ENCODE measurements around the gene RETSAT.
"Not testable (repeated sequence)": the region's sequence is repeated elsewhere in the genome, so short reads cannot be mapped to it uniquely, and the experiment has no call there.

Gene RETSAT

GRCh38 chr2:85377083-85377482 is 22.8 kb upstream of the RETSAT start:
- no peak for DNase-seq

DNA sequence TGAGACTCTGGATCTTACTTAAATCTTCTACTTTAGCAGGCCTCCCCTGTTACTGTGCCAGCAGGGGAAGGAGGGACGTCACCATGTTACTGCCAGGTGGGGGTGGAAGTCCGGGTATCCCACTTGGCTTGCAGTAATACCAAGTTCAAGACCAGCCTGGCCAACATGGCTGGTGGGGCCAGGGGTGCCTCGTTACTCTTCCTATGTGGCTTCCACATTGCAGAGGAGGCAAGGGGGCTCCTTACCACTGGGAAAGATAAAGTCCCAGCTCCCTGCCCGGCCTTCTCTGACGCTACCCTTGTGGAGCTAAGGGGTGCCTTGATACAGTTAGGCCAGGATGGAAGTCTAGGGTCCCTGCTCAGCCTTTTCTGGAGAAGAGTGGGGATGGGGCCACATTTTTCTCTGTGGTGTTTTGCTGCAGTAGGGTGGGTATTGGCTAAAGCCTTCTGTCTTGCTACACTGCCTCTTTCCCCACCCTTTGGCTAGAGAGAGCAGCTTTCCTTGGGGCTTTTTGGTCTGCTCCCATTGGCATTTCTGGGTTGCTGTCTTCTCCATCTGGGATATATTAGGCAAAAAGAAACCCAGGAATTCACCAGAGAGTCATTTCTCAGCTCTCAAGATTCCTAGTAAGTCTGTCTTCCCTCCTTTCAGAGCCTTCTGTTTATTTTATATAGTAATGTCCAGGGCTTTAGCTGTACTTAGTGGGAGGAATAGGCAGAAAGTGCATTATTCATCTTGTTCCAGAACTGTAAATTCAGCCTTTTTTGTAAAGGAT is 22.1 kb upstream of the RETSAT start:
- DNase-seq: no peak

- DNase-seq: no peak
Observed at GRCh38 chr2:85371045-85371444, 16.7 kb upstream of the RETSAT start.

GRCh38 chr2:85369500-85369899 is 15.2 kb upstream of the RETSAT start:
- no peak for DNase-seq

DNA sequence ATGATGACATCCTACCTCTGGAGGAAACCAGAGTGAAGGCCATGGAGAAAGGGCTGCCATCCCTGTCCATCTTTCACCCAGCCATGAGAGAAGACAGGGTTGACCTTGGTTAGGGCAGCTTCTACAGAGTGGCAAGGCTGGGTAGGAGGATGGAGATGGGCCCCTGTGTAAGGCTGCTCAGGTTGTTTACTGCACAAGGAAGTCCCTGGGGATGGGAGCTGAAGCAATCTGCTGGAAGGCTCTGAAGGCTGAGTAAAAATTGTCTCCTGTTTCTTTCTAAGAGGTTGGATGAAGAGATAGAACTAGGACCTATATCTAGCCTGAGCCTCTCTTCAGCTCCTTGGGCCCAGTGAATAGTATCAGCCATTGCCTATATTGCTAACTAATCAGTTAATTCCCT is 14.6 kb upstream of the RETSAT start:
- DNase-seq: no peak

- DNase-seq: no peak
Observed at GRCh38 chr2:85367180-85367579, 12.9 kb upstream of the RETSAT start.

- DNase-seq: not testable (repeated sequence)
Observed at GRCh38 chr2:85362653-85363387, 8.5 kb upstream of the RETSAT start.

- no peak for DNase-seq
Observed at GRCh38 chr2:85357736-85358135, 3.4 kb upstream of the RETSAT start.

- DNase-seq: no peak
Observed at GRCh38 chr2:85356186-85356585, 1.9 kb upstream of the RETSAT start.

GRCh38 chr2:85355521-85355920 is 1.2 kb upstream of the RETSAT start:
- no peak for DNase-seq

DNA sequence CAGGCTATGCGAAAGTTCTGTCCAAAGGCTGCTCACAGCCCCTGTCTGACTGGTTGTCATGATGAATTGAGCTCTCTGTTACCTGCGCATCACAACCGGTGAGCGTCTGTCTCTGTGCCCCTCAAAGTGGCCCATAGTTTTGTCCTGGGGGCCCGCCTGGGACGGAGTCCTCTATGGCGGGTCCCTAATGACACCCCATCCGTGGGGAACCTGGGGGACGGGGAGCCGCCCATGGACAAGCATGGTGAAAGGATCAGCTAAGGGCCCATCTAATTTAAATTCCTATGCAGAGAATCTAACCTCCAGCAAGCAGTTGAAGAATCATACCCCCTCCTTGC is 714 bp upstream of the RETSAT start:
- peak in 1 of 3 donors; percentile 12 for DNase-seq

GRCh38 chr2:85353876-85354285 is 447 bp downstream of the RETSAT start:
- DNase-seq: peak in 2 of 3 donors; percentile 7 to 12

DNA sequence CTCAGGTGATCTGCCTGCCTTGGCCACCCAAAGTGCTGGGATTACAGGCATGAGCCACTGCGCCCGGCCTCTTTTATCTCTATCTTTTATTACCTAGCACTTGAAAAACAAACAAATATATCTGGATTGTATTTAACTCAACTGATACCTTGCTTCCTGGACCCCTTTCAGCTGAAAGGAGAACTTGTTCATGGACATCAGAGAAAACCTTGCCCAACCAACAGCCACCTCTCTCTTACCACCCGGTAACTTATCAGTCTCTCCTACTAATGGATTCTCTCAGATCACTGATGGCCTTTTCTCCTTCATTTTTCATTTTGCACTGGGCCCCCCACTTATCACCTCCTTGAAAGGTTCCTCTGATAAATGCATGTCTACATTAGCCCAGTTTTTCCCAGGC is 6.7 kb downstream of the RETSAT start:
- no peak for DNase-seq

DNA sequence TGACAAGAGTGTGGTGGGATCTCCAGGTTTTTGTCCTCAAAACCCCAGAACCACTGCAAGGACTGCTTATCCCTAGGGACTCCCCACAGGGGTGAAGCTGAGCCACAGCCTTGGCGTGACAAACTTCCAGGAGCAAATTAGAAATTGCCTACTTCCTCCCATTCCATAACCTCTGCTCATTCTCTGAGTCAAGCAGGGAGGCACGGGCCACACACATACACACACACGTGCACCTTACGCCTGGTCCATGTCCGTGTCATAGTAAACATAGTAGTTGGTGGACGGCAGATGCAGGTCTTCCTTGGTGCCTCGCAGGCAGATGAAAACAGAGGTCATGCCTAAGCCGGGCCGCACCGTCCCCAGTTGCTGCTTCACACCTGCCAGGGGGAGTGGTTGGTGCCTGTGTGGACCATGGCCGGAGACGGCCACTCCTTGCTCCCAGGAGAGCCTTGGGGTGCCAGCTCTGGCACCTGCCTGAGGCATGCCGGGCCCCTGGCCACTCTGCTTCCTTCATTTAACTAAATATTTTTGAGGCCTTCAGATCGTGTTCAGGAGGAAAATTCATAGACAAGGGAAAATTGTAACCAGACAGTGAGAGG is 9.9 kb downstream of the RETSAT start:
- DNase-seq: no peak

- DNase-seq: not testable (repeated sequence)
Observed at GRCh38 chr2:85343207-85343895, 11.0 kb downstream of the RETSAT start.

GRCh38 chr2:85342156-85342555 is 12.2 kb downstream of the RETSAT start:
- no peak for DNase-seq

- no peak for DNase-seq
Observed at GRCh38 chr2:85341269-85342029, 12.9 kb downstream of the RETSAT start.

GRCh38 chr2:85340034-85340892 is 14.1 kb downstream of the RETSAT start:
- no peak for DNase-seq

GRCh38 chr2:85334928-85335327 is 19.4 kb downstream of the RETSAT start:
- DNase-seq: no peak

- DNase-seq: not testable (repeated sequence)
Observed at GRCh38 chr2:85333877-85334276, 20.5 kb downstream of the RETSAT start.

- no peak for DNase-seq
Observed at GRCh38 chr2:85330839-85331636, 23.3 kb downstream of the RETSAT start.

All from suppressor macrophage treated with lipopolysaccharide for 1 hour (primary cell).